ENCODE measurements around the gene KRTAP10-1. TPM values are rescaled to one million over a fixed set of nuclear protein-coding genes. Genes with fewer than 3 reads are reported as not detected.
A peak's percentile ranks its signal among the peaks of the same experiment; 100 is the strongest.
"Not testable (repeated sequence)": the region's sequence is repeated elsewhere in the genome, so short reads cannot be mapped to it uniquely, and the experiment has no call there.

The KRTAP10-1 gene
- not detected for total RNA-seq

GRCh38 chr21:44539991-44540666, at the start of gene KRTAP10-1:
KRTAP10-1 (minus strand) TSS chr21:44540195; CDS start chr21:44540150, 45 bp downstream.
- FAIRE-seq (no peak), DNase-seq (ENCODE audit: low spot score in 2 of 2) (no peak)

GRCh38 chr21:44589094-44589493, 49.1 kb upstream of the KRTAP10-1 start:
- DNase-seq (ENCODE audit: low spot score in 2 of 2) (no peak), FAIRE-seq (no peak)

DNA sequence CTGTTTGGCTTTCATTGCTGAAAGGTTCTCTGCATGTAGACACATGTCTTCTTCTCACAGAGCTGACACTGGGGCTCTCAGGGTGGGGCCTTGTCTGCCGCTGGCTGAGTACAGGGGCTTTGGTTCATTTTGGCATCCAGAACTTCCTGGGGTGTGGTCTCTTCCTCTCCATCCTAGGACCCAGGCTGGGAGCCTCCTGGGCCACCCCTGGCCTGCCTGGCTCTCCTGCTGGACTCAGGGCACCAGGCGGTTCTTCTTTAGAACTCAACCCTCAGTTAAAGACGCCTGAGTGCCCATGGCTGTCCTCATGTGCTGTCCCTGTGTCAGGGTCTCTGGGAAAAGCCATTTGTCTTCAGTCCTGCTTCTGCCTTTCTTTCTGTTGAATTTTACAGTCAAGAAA, 45.9 kb upstream of the KRTAP10-1 start:
- FAIRE-seq (no peak), DNase-seq (ENCODE audit: low spot score in 2 of 2) (no peak)

GRCh38 chr21:44583800-44584147, 43.8 kb upstream of the KRTAP10-1 start:
- DNase-seq (ENCODE audit: low spot score in 2 of 2): no peak
- FAIRE-seq: no peak

GRCh38 chr21:44583089-44583799, 43.2 kb upstream of the KRTAP10-1 start:
- DNase-seq (ENCODE audit: low spot score in 2 of 2): no peak

DNA sequence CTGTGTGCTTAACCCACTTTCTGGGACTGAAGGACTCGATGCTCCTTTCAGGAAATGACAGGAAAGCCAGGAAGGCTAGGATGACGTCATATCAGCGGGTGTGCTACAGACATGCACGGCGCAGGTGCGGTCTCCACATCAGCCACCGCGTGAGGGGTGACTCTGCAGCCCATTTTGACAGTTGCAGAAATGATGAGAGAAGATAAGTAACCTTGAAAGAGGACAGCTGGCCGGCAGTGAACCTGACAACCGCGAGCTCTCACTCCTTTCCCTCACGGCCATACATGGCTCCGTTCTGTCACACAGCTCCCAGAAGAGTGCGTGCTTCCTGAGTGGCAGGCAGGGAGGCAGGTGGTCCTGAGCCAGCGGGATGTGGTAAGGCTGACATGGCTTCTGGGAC, 42.1 kb upstream of the KRTAP10-1 start:
- DNase-seq (ENCODE audit: low spot score in 2 of 2): no peak
- no peak for FAIRE-seq

More at GRCh38 chr21:44583089-44583799, 43.2 kb upstream of the KRTAP10-1 start:
- FAIRE-seq: no peak

DNA sequence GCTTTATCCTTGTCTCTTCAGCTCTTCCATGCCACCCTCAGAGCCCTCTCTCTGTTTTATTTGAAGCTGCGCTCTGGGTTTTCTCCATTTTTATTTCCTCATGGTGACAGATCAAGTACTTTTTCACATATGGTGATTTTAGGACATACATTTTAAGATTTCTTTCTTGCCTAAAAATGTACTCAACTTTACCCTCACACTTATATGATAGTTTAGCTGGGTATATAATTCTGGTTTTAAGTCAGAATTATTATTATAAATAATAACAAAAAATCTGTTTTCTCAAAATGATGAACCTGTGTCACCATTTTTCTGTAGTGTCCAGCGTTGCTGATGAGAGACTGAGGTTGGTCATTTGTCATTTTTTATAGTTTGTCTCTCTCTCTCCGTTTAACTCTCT, 41.2 kb upstream of the KRTAP10-1 start:
- DNase-seq (ENCODE audit: low spot score in 2 of 2) (no peak), FAIRE-seq (no peak)

- DNase-seq (ENCODE audit: low spot score in 2 of 2); FAIRE-seq: not testable (repeated sequence)
Measured at GRCh38 chr21:44580231-44580821, 40.3 kb upstream of the KRTAP10-1 start, which contains the start of gene KRTAP10-5. KRTAP10-5 (minus strand) TSS chr21:44580604; CDS start chr21:44580578, 26 bp downstream.

- FAIRE-seq: no peak
- no peak for DNase-seq (ENCODE audit: low spot score in 2 of 2)
Measured at GRCh38 chr21:44579833-44580144, 39.8 kb upstream of the KRTAP10-1 start.

- DNase-seq (ENCODE audit: low spot score in 2 of 2): no peak
- FAIRE-seq: no peak
Measured at GRCh38 chr21:44579056-44579832, 39.2 kb upstream of the KRTAP10-1 start.

DNA sequence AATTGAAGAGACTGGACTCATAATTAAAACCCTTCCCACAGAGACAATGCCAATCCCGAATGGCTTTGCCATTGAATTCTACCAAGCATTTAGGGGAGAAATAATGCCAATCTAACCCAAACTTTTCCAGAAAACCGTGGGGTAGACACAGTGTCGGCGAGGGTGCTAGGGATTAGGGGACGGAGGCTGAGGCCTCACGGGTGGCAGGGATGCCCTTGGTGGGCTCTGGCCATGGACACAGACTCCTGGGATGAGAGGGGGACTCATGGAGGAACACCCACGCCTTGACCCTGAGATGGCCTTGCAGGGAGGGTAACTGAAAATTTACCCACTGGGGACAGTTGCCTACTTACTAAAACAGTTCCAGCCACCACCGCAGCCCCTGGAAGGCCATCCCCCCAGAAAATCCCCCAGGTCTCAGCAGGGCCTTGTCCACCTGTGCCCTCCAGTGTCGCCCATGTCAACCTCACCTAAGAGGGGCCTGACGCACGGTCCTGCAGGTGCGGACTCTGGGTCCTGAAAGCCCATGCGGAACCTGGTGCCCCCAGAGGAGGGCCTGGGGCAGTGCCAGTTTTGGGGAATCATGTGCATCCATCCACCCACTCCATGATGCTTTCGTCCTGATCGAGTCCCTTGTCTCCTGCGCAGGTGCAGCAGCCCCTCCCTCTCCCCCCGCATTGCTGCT, 38.5 kb upstream of the KRTAP10-1 start:
- FAIRE-seq (no peak), DNase-seq (ENCODE audit: low spot score in 2 of 2) (no peak)

DNA sequence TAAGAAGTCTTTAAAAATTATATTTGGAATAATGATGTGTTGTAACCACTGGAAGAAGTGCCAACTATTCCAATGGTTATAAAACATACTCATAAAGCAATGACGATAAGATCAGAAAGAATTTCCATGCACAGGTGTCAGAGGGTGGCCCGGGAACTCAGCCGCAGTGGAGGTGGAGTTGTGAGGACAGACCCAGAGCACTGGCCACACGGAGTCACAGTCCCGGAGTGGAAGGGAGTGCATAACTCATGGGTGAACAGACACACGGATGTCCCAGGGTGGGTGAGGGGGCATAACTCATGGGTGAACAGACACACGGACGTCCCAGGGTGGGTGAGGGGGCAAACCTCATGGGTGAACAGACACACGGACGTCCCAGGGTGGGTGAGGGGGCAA, 36.0 kb upstream of the KRTAP10-1 start:
- no peak for FAIRE-seq

GRCh38 chr21:44575307-44576024, 35.5 kb upstream of the KRTAP10-1 start:
- DNase-seq (ENCODE audit: low spot score in 2 of 2) (no peak), FAIRE-seq (no peak)

More for the DNA sequence above, 36.0 kb upstream of the KRTAP10-1 start:
- no peak for DNase-seq (ENCODE audit: low spot score in 2 of 2)

- FAIRE-seq: no peak
- DNase-seq (ENCODE audit: low spot score in 2 of 2): no peak
Measured at GRCh38 chr21:44574457-44575306, 34.7 kb upstream of the KRTAP10-1 start.

- not testable (repeated sequence) for FAIRE-seq; DNase-seq (ENCODE audit: low spot score in 2 of 2)
Measured at GRCh38 chr21:44573630-44574456, 33.8 kb upstream of the KRTAP10-1 start, which contains the start of gene KRTAP10-4. KRTAP10-4 (plus strand) TSS chr21:44573729; CDS start chr21:44573759, 30 bp downstream.

DNA sequence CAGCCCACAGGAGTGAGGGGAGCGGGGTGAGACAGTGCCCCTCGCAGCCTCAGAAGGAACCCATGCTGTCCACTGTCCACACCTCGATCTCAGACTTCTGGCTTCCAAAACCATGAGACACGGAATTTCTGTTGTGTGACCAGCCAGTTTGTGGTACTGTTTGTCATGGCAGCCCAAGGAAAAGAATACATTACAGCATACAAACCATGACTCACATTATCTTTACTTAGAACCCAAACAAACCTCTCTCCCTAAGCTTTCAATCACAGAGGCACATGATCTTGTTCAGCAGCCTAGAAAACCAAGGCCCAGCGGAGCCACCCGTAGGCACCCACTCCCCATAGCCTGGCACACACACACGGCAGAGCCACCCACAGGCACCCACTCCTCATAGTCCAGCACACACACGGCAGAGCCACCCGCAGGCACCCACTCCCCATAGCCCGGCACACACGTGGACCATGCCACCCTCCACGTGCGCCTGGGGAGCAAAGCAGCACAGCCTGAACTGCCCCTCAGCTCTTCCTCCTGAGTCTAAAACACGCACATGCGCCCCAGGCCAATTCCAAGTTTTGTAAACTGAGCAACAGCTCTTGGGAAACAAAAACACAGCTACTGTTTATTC, 33.1 kb upstream of the KRTAP10-1 start:
- no peak for FAIRE-seq
- peak in 1 of 2 donors; percentile 36 for DNase-seq (ENCODE audit: low spot score in 2 of 2)

Data from frontal cortex (tissue), 4 donors.